Mesenchymal stem cell (in vitro differentiated cells and primary cell): Measurements from ENCODE around the gene ELAPOR1.
"Not testable (repeated sequence)": the region's sequence is repeated elsewhere in the genome, so short reads cannot be mapped to it uniquely, and the experiment has no call there.

ENCODE experiments used
- DNase-seq: peaks from one replicate; pipeline ENCODE4 v3.0.0-alpha.2; 2013
- H2AFZ ChIP-seq: one replicate; pipeline ENCODE4 v1.6.1; 2013; ENCODE audit warnings: low read depth, mild to moderate bottlenecking, control low read depth, inconsistent platforms, low read length, moderate library complexity
- H2AK5ac ChIP-seq: 2 replicates; pipeline ENCODE4 v1.6.1; 2013; ENCODE audit warnings: low read length, moderate library complexity, mild to moderate bottlenecking, inconsistent platforms; ENCODE audit not compliant: severe bottlenecking
- H2BK120ac ChIP-seq: one replicate; pipeline ENCODE4 v1.6.1; 2013; ENCODE audit warnings: low read depth, mild to moderate bottlenecking, inconsistent platforms, low read length, moderate library complexity
- H2BK12ac ChIP-seq, 2 experiments: one replicate each; pipeline ENCODE4 v1.6.1; 2013; ENCODE audit warnings: inconsistent platforms in 2 of 2, low read length in 2 of 2, mild to moderate bottlenecking in 2 of 2, moderate library complexity in 2 of 2, control low read depth in 1 of 2
- H2BK15ac ChIP-seq: one replicate; pipeline ENCODE4 v1.6.1; 2013; ENCODE audit warnings: mild to moderate bottlenecking, low read depth, inconsistent platforms; ENCODE audit not compliant: poor library complexity, severe bottlenecking
- H2BK5ac ChIP-seq: 2 replicates; pipeline ENCODE4 v1.6.1; 2013; ENCODE audit warnings: low read depth, mild to moderate bottlenecking, low read length, control low read depth, inconsistent platforms; ENCODE audit not compliant: poor library complexity, severe bottlenecking
- H3K14ac ChIP-seq, 2 experiments: one replicate each; pipeline ENCODE4 v1.6.1; 2013; ENCODE audit warnings: inconsistent platforms in 2 of 2, low read length in 2 of 2, control low read depth in 1 of 2, mild to moderate bottlenecking in 1 of 2, moderate library complexity in 1 of 2
- H3K18ac ChIP-seq, 2 experiments: one replicate each; pipeline ENCODE4 v1.6.1; 2013; ENCODE audit warnings: inconsistent platforms in 2 of 2, low read length in 2 of 2, control low read depth in 1 of 2, low read depth in 1 of 2, mild to moderate bottlenecking in 1 of 2
- H3K23ac ChIP-seq, 2 experiments: one replicate each; pipeline ENCODE4 v1.6.1; 2013; ENCODE audit warnings: inconsistent platforms in 2 of 2, low read length in 2 of 2, mild to moderate bottlenecking in 2 of 2, moderate library complexity in 2 of 2, control low read depth in 1 of 2
- H3K27ac ChIP-seq: 2 replicates; pipeline ENCODE4 v1.5.1; 2013; ENCODE audit warnings: mild to moderate bottlenecking, moderate library complexity, low read length, control low read depth, inconsistent platforms; ENCODE audit not compliant: poor library complexity, severe bottlenecking
- H3K27me3 ChIP-seq, 2 experiments: 2 replicates each; pipeline versions ENCODE4 v1.6.1 to v1.7.0; 2013; ENCODE audit warnings: low read length in 2 of 2, mild to moderate bottlenecking in 2 of 2, moderate library complexity in 2 of 2, control low read depth in 1 of 2, inconsistent platforms in 1 of 2; ENCODE audit not compliant: control insufficient read depth in 1 of 2, insufficient read depth in 1 of 2
- H3K36me3 ChIP-seq, 2 experiments: 2 replicates each; pipeline versions ENCODE4 v1.6.1 to v1.7.0; 2013; ENCODE audit warnings: low read length in 2 of 2, control low read depth in 1 of 2, inconsistent platforms in 1 of 2, low read depth in 1 of 2, mild to moderate bottlenecking in 1 of 2; ENCODE audit not compliant: insufficient read depth in 2 of 2, control insufficient read depth in 1 of 2
- H3K4ac ChIP-seq, 2 experiments: one replicate each; pipeline ENCODE4 v1.6.1; 2013; ENCODE audit warnings: inconsistent platforms in 2 of 2, low read length in 2 of 2, mild to moderate bottlenecking in 2 of 2, moderate library complexity in 2 of 2, control low read depth in 1 of 2, low read depth in 1 of 2
- H3K4me1 ChIP-seq: 2 replicates; pipeline ENCODE4 v1.6.1; 2013; ENCODE audit warnings: low read depth, low read length, control low read depth; ENCODE audit not compliant: control insufficient read depth, insufficient read depth
- H3K4me2 ChIP-seq: 2 replicates; pipeline ENCODE4 v1.6.1; 2013; ENCODE audit warnings: low read length, mild to moderate bottlenecking, inconsistent platforms; ENCODE audit not compliant: poor library complexity, severe bottlenecking
- H3K4me3 ChIP-seq, 2 experiments: 2 replicates each; pipeline versions ENCODE4 v1.5.1 to v1.7.0; 2013; ENCODE audit warnings: low read length in 2 of 2, mild to moderate bottlenecking in 2 of 2, control low read depth in 1 of 2, low read depth in 1 of 2; ENCODE audit not compliant: insufficient read depth in 1 of 2
- H3K79me1 ChIP-seq: replicated peaks from 2 replicates; pipeline ENCODE4 v1.6.1; 2013; ENCODE audit warnings: mild to moderate bottlenecking, control low read depth, low read length, inconsistent platforms; ENCODE audit not compliant: poor library complexity, severe bottlenecking
- H3K9ac ChIP-seq: 2 replicates; pipeline ENCODE4 v1.7.0; 2013; ENCODE audit warnings: mild to moderate bottlenecking, low read length, moderate library complexity
- H3K9me3 ChIP-seq: 2 replicates; pipeline ENCODE4 v1.7.0; 2013; ENCODE audit warnings: mild to moderate bottlenecking, low read length; ENCODE audit not compliant: control insufficient read depth
- H4K8ac ChIP-seq: one replicate; pipeline ENCODE4 v1.6.1; 2013; ENCODE audit warnings: inconsistent platforms, mild to moderate bottlenecking, low read length, moderate library complexity
- H4K91ac ChIP-seq: one replicate; pipeline ENCODE4 v1.6.1; 2013; ENCODE audit warnings: mild to moderate bottlenecking, low read length, inconsistent platforms
- WGBS: methylation state at CpG from one replicate; pipeline ENCODE4 v1.1.7; 2013; ENCODE audit warnings: mixed read lengths; 5-methylcytosine and 5-hydroxymethylcytosine counted together

Gene ELAPOR1

GRCh38 chr1:109142725-109143124 is 28.8 kb downstream of the ELAPOR1 start:
- not testable (repeated sequence) for H3K14ac ChIP-seq, H3K79me1 ChIP-seq, H2BK120ac ChIP-seq, H3K36me3 ChIP-seq, H2AFZ ChIP-seq, H3K18ac ChIP-seq, H3K23ac ChIP-seq, H2BK15ac ChIP-seq, H3K27me3 ChIP-seq, H3K4me3 ChIP-seq, H3K9me3 ChIP-seq, H3K27ac ChIP-seq, H3K4me2 ChIP-seq, H2BK5ac ChIP-seq, H2AK5ac ChIP-seq, DNase-seq, H2BK12ac ChIP-seq, H4K91ac ChIP-seq, H3K4ac ChIP-seq, H3K4me1 ChIP-seq, H3K9ac ChIP-seq, H4K8ac ChIP-seq
- 100% methylated on average over 6 of the region's 6 CpGs for WGBS

- Histone ChIP-seq H2BK120ac (no peak overlapping the region), H2BK5ac (no peak overlapping the region), H3K18ac (no peak overlapping the region), H3K9ac (no peak overlapping the region), H3K4me1 (peaks cover 13% of the 10 kb centered on the region), H3K4ac (no peak overlapping the region), H2AK5ac (no peak overlapping the region), H3K27me3 (no peaks in the 10 kb centered on the region), H3K4me2 (no peak overlapping the region), H3K27ac (no peak overlapping the region), H3K14ac (no peak overlapping the region), H3K4me3 (no peak overlapping the region), H2BK15ac (no peak overlapping the region), H2AFZ (no peak overlapping the region), H3K23ac (no peak overlapping the region), H3K9me3 (no peaks in the 10 kb centered on the region), H4K91ac (no peak overlapping the region), H2BK12ac (no peak overlapping the region), H4K8ac (no peak overlapping the region), H3K79me1 (no peaks in the 10 kb centered on the region), H3K36me3 (no peaks in the 10 kb centered on the region)
- WGBS, result 87% methylated on average over 8 of the region's 10 CpGs
- no peak for DNase-seq
Measured at GRCh38 chr1:109148987-109149561, 35.2 kb downstream of the ELAPOR1 start.

- 70% methylated on average over 16 of the region's 17 CpGs for WGBS
- H2BK15ac ChIP-seq, result peak overlapping the region; percentile 40
- peak overlapping the region; percentile 48 for H2BK5ac ChIP-seq
- H2AFZ ChIP-seq, result peak overlapping the region; percentile 46
- H3K14ac ChIP-seq, result peak overlapping the region in 1 of 2 experiments; percentile 53
- no peaks in the 10 kb centered on the region for H3K27me3 ChIP-seq
- H3K9ac ChIP-seq, result no peak overlapping the region
- no peak for DNase-seq
- no peak overlapping the region for H2BK120ac ChIP-seq
- no peaks in the 10 kb centered on the region for H3K9me3 ChIP-seq
- H3K4ac ChIP-seq, result peak overlapping the region; percentile 11 to 60
- H3K4me1 ChIP-seq, result peaks cover 17% of the 10 kb centered on the region
- no peak overlapping the region for H3K4me2 ChIP-seq
- H3K4me3 ChIP-seq, result no peak overlapping the region
- peak overlapping the region; percentile 78 for H4K91ac ChIP-seq
- H2AK5ac ChIP-seq, result peak overlapping the region; percentile 3
- no peaks in the 10 kb centered on the region for H3K79me1 ChIP-seq
- H3K23ac ChIP-seq, result no peak overlapping the region
- peak overlapping the region in 1 of 2 experiments; percentile 37 for H3K18ac ChIP-seq
- H3K27ac ChIP-seq, result no peak overlapping the region
- peak overlapping the region; percentile 5 for H4K8ac ChIP-seq
- no peaks in the 10 kb centered on the region for H3K36me3 ChIP-seq
- H2BK12ac ChIP-seq, result peak overlapping the region; percentile 73 to 76
Measured at GRCh38 chr1:109149874-109150601, 36.1 kb downstream of the ELAPOR1 start.

GRCh38 chr1:109151146-109151990 is 37.5 kb downstream of the ELAPOR1 start:
- Histone ChIP-seq H3K9me3 (no peaks in the 10 kb centered on the region), H3K36me3 (no peaks in the 10 kb centered on the region), H3K23ac (no peak overlapping the region), H3K79me1 (no peaks in the 10 kb centered on the region), H3K14ac (no peak overlapping the region), H3K4me2 (no peak overlapping the region), H3K27ac (no peak overlapping the region), H3K18ac (peak overlapping the region; percentile 28 to 40), H2BK15ac (no peak overlapping the region), H2BK5ac (no peak overlapping the region), H2BK120ac (peak overlapping the region; percentile 39), H3K9ac (no peak overlapping the region), H2AFZ (no peak overlapping the region), H3K4me3 (no peak overlapping the region), H3K4ac (peak overlapping the region in 1 of 2 experiments; percentile 74), H2BK12ac (peak overlapping the region in 1 of 2 experiments; percentile 34), H4K91ac (peak overlapping the region; percentile 70), H2AK5ac (no peak overlapping the region), H3K27me3 (no peaks in the 10 kb centered on the region), H3K4me1 (peaks cover 17% of the 10 kb centered on the region), H4K8ac (peak overlapping the region; percentile 66)
- peak; percentile 75 for DNase-seq
- 73% methylated on average over 5 of the region's 5 CpGs for WGBS
